T-helper 1 cell (primary cell): ENCODE results near the gene NFXL1.

Experiments
- DNase-seq, 5 donors: peaks; one replicate each; pipeline ENCODE4 v3.0.0-alpha.2; 2012 to 2020

Gene NFXL1

DNA sequence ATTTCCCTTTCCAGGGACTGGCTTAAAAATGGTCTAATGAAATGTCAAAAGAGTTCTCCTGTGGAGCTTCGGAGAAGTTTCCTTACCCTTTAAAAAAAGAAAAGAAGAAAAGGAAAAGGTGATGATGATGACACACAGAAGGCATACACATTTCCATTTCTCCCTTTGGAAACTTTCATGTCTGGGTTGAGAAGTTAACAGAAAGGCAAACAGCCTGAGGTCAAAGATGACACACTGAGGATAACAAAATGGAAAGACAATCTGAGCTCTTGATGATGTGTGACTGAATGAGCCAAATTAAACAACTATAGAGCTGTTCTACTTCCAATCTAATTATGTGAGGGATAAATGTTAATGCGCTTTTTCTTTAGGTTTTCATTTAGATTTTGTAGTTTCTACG is 32.2 kb downstream of the NFXL1 start:
- no peak for DNase-seq

GRCh38 chr4:47879458-47879857 is 34.9 kb downstream of the NFXL1 start:
- DNase-seq, result no peak

- DNase-seq, result no peak
Observed at GRCh38 chr4:47876784-47877546, 37.4 kb downstream of the NFXL1 start.

DNA sequence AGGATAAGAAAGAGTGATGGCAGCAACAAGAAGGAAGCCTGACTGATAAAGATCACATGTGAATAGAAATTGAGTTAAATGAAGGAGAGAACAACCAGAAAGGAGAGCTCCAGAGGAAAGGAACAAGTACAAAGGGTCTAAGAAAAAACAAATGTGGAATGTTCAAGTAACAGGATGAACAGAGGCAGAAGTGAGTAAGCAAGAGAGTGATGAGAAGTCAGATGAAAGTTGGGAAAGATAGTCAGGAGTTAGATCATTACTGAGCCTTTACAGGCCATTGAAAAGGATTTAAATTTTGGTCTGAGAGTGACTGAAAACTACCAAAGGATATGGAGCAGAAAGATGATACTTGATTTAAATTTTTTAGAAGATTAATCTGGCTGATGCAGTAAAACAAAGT is 38.1 kb downstream of the NFXL1 start:
- DNase-seq, result no peak

DNA sequence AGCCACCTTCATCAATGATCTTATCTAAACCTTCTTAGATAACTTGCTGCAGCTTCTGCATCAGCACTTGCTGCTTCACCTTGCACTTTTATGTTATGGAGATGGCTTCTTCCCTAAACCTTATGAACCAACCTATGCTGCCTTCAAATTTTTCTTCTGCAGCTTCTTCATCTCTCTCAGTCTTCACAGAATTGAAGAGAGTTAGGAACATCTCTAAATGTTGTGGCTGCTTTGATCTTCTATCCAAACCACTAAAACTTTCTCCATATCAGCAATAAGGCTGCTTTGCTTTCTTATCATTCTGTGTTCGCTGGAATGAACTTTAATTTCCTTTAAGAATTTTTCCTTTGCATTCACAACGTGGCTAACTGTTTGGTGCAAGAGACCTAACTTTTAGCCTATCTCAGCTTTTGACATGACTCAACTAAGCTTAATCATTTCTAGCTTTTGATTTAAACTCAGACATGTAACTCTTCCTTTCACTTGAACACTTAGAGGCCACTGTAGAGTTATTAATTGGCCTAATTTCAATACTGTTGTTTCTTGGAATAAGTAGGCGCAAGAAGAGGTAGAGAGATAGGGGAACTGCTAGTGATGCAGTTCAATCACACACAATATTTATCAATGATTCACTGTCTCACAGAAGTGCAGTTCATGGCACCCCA is 40.4 kb downstream of the NFXL1 start:
- peak in 1 of 5 donors; percentile 22 for DNase-seq

GRCh38 chr4:47863486-47863885 is 50.9 kb downstream of the NFXL1 start:
- DNase-seq, result no peak

GRCh38 chr4:47862297-47862696 is 52.1 kb downstream of the NFXL1 start:
- DNase-seq, result no peak

DNA sequence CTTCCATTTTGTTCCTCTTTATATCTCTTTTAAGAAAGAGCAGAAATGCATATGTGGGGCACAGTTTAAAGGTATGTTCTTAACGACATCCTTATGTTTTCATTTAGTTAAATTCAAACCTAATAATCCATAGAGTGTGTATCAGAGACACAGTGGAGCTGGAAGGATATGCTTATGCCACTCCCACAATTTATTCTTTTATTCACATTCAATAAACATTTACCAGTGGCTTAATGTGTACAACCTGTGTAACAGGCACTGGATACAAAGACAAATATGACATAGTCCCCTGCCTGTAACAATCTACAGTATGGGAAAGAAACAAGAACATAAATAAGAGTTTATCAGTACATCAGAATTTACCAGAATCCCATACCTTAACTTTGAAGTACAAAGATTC is 54.1 kb downstream of the NFXL1 start:
- DNase-seq, result no peak

- no peak for DNase-seq
Observed at GRCh38 chr4:47858006-47858405, 56.4 kb downstream of the NFXL1 start.

DNA sequence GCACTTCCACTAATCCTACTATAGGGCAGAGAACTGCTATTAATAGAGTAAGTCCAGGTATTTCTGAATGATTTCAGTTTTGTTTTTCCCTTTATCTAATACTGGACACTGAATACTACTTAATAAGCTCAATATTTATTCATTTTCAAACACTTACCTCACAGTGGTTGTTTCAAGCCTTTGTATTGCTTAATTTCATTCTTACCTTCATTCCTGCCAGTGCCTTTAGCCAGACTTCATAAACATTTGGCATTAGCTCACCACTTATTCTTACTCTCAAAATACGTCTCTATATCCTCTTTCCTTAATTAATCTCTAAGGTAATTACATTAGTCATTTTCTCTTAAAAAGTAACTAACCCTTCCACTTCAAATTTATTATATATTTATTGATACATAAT is 57.7 kb downstream of the NFXL1 start:
- no peak for DNase-seq

DNA sequence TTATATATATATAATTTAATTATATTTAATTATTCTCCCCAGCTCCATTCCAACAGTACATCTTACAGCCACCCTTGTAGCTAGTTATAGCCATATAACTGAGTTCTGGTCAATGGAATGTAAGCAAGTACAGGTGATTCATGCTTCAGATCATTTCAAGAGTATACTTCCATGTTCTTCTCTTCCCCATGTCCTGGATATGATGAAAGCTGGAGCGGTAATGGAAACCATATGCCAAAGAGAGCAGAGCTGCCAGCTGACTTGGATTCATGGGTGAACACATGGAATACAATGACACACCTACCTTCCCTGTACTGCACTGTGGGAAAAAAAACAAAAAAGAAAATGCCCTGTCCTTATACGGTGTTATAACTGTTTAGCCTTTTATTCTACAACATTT is 59.0 kb downstream of the NFXL1 start:
- no peak for DNase-seq

DNA sequence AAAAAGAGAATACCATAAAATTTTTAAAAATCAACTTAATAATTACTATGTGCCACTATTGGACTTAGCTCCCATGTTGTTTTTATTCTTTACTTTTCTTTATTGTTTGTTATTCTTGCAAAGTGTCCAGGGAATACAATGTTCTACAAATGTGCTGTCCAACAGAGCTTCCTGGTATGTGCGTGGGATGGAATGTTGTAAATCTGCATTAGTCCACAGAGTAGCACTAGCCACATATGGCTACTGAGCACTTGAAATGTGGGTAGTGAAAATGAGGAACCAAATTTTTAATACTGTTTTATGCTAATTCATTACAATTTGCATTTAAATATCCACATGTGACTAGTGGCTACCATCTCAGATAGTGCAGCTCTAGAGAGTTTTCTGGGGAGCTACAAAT is 62.2 kb downstream of the NFXL1 start:
- no peak for DNase-seq

- no peak for DNase-seq
Observed at GRCh38 chr4:47849466-47849865, 64.9 kb downstream of the NFXL1 start.

DNA sequence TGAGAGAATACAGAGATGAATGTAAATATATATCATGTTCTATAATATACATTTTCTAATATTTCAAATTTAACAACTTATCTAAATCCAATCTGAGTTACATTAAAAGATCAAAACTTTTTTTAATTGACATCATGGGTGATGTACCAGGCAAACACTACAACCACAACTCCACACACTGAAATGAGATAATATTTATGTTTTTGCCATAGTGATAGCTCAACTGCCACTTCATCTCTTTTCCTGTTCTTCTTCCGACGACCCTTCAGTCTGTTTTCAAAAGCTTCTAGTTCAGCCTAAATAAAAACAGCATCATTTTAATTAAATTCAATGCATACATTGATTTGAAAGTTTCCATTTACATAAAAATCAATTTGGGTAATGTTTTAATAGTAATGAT is 66.3 kb downstream of the NFXL1 start:
- DNase-seq, result no peak

DNA sequence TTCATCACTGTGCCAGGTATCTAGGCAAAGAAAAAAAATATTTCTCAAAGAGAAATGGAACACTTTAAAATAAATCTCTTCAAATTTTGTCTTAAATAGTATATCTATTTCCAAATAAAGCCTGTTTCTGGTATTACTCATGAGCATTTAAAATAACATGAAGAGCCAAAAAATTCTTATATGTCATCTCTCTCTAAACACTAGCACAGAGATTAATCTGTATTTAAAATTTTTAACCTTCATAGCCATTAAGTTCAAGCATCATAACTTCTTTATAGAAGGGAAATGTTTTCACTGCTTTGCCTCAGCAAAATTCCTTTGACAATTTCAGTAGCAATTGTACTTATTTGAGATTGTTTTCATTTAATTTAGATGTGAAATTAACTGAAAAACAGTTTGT is 71.4 kb downstream of the NFXL1 start:
- DNase-seq, result no peak

DNA sequence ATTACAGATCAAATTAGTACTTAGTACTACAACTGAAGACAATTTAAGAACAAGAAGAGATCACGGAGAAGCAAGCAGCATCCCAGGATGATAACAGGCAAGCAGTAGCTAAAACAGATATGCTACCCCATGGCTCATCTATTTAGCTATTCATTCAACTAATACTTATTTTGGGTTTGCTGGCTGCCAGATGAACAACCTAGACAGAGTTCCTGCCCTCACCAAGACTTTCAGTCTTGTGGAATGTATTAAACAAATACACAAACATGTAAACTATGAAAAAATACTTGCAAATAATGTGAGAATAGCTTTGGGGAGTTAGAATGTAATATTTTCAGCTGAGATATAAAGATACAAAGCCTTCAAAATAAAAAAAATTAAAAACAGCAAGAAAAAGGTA is 74.1 kb downstream of the NFXL1 start:
- no peak for DNase-seq

DNA sequence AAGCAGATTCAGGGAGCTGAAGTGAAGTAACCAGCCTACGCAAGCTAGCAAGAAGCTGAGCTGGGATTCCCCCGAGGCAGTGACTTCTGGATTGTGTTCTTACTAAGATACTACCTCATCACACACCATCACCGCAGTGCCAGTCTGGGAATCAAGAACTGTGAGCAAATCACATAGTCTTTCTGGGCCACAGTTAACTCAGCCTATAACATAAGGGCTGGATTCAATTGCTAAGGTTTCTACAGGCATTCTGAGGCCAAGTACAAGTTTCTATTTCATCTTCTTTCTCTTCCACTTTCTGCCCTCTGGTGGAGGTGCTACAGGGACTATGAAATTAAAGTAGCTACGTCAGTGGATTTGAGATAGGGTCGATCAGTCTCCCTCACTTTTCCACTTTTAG is 75.1 kb downstream of the NFXL1 start:
- DNase-seq, result peak in 1 of 5 donors; percentile 30

GRCh38 chr4:47838445-47838844 is 75.9 kb downstream of the NFXL1 start:
- no peak for DNase-seq

GRCh38 chr4:47837908-47838294 is 76.5 kb downstream of the NFXL1 start, which contains the start of gene CORIN:
Gene CORIN (minus strand): TSS chr4:47838067. CDS start chr4:47837949, 118 bp downstream.
- DNase-seq, result no peak

GRCh38 chr4:47837094-47837907 is 77.1 kb downstream of the NFXL1 start:
- peak; percentile 17 to 44 (median 22) for DNase-seq

DNA sequence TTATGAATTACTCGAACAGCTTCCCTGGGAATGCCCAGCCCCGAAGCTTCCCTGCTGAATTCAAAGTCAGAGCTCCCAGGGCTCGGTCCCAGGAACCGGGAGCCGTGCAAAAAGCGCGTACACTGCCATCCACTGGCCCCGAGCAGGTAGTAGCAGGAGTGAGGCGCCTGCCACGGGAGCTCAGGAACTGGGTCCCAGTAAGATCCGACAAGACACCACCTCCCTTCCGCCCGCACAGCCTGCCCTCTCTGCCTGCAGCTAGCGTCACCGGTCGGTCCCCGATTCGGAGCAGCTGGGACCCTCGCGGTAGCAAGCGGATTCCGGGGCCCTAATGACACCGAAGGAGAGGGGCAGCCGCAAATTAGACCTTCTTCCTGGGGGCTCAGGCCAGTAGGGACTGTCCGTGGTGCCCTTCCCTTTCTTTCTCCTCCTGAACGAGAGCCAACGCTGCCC is 77.7 kb downstream of the NFXL1 start:
- DNase-seq, result peak; percentile 16 to 55 (median 30)

GRCh38 chr4:47835494-47835893 is 78.9 kb downstream of the NFXL1 start:
- DNase-seq, result no peak

- DNase-seq, result no peak
Observed at GRCh38 chr4:47831026-47831679, 83.2 kb downstream of the NFXL1 start.
